Measurements from ENCODE around the gene ZNF587. TPM values are rescaled to one million over a fixed set of nuclear protein-coding genes. Genes with fewer than 3 reads are reported as not detected.
A peak's percentile ranks its signal among the peaks of the same experiment; 100 is the strongest.
"Not testable (repeated sequence)": the region's sequence is repeated elsewhere in the genome, so short reads cannot be mapped to it uniquely, and the experiment has no call there.

The ZNF587 gene
- polyA plus RNA-seq (ENCODE audit: insufficient read length): 16.1 TPM

DNA sequence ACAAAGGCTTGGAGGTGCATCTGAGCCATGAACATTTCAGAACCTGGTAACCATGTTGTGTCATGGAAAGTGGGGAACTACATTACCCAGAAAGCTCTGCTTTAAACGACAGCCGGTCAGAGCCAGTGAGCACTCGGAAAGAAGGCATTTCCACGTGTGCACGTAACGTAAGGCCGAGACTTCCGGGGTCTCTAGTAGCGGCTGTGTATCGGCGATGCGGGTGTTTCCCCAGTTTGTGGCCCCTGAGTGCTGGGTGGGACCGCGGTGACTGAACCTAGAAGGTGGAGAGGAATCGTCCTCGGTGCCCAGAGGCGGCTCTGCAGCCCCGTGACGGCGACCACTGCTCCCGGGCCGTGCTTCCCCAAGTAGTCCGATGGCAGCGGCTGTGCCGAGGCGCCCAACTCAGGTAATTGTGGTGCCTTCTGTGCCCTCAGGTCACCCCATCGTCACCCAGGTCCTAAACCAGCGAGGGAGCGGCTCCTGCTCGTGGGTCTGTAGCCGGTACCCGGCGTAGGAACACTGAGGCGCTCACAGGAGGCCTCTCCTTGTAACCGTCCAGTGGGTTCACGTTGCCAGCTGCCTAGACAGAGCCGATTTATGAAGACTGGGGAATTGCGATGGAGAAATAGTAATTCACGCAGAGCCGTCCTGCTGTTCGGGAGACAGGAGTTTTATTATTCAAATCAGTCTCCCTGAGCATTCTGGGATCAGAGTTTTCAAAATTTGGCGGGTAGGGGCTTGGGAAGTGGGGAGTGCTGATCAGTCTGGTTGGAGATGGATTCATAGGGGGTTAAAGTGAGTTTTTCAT, at the start of gene ZNF587:
TSS of gene ZNF587 (plus strand) at position 194 of the 808 bp plus-strand sequence. CDS start at position 374, 180 bp downstream.
- DNase-seq: peak; percentile 81

DNA sequence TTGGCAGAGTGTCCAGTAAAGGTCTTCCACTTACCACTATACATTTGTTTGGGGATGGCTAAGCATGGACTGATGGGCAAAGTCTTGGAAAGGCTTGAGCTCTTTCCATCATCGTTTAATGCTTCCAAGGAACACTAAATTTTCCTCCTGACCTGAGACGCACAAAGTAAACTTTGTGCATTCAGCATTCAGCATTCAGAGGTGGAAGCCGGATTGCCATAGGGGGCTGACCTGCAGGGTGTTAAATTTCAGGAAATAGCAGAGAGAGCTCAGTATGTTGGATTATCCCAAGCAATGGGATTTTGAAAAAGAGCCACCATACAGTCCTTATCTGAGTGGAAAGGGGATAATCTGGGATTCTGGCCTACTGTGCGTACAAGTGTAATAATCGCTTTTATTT, 49.0 kb upstream of the ZNF587 start:
- no peak for DNase-seq

- no peak for DNase-seq
Observed at GRCh38 chr19:57802269-57802668, 47.4 kb upstream of the ZNF587 start.

DNA sequence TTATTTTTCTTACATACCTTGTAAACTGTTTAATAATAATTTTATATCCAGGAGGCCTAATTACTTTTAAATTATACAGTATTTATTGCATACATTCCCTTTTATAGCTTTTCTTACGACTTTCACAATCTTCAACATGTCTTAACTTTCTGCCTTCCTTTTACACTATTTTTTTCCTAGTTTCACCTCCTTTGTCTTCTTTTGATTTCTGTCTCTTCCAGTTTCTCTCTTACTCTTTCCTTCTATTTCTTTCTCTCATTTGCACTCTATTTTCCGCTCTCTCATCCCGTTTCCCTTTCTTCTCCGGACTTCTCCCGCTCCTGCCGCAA, 46.4 kb upstream of the ZNF587 start:
- no peak for DNase-seq

DNA sequence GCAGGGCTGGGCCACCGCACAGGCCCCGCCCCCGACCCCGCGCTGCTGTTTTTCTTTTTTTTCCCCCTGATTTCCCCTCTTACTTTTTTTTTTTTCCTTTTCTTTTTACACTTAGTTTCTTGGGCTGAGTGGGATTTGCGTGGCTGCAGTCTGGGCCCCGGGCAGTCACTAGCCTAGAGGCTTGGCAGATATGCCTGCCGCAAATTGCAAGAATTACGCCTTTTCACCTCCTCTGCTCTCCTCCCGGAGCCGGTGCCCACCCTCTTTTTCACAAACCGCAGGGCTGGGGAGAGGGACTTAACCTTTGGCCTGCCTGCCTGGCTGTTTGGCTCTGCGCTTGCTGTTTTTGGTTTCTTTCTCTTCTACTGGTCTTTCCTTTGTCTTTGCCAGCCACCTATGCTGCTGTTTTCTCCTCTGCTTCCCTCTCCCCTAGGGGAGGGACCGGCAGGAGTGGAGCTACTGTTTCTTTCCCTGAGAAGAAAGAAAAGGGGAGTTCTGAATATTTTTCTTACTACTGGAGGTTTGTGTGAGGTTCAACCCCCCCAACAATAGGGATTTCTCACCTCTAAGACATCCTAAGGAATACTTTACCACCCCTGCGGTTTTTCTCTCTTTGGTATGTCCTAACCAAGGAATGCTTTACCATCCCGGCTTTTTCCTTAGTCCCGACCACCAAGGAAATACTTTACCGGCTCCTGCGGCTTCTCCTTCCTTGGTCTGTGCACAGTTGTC, 45.9 kb upstream of the ZNF587 start:
- DNase-seq: peak; percentile 47

DNA sequence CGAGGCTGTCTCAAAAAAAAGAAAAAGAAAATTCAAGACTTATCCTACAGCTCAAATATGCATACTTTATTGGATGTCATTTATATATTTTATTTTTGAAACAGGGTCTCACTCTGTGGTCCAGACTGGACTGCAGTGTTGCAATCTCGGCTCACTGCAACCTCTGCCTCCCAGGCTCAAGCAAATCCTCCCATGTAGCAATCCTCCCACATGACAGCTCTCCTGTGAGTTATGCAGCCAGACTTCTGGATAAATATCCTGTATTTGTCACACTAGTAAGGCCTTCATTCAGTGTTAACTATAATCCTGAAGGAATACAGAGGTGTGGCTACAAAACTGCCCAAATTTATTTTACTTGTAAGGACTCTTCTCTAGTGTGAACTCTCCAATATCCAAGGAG, 42.1 kb upstream of the ZNF587 start:
- DNase-seq: no peak

GRCh38 chr19:57810410-57811295, 39.0 kb upstream of the ZNF587 start:
- not testable (repeated sequence) for DNase-seq

GRCh38 chr19:57812226-57812625, 37.4 kb upstream of the ZNF587 start:
- no peak for DNase-seq

GRCh38 chr19:57812975-57813820, 36.5 kb upstream of the ZNF587 start:
- not testable (repeated sequence) for DNase-seq

GRCh38 chr19:57813919-57814504, 35.6 kb upstream of the ZNF587 start:
- no peak for DNase-seq

DNA sequence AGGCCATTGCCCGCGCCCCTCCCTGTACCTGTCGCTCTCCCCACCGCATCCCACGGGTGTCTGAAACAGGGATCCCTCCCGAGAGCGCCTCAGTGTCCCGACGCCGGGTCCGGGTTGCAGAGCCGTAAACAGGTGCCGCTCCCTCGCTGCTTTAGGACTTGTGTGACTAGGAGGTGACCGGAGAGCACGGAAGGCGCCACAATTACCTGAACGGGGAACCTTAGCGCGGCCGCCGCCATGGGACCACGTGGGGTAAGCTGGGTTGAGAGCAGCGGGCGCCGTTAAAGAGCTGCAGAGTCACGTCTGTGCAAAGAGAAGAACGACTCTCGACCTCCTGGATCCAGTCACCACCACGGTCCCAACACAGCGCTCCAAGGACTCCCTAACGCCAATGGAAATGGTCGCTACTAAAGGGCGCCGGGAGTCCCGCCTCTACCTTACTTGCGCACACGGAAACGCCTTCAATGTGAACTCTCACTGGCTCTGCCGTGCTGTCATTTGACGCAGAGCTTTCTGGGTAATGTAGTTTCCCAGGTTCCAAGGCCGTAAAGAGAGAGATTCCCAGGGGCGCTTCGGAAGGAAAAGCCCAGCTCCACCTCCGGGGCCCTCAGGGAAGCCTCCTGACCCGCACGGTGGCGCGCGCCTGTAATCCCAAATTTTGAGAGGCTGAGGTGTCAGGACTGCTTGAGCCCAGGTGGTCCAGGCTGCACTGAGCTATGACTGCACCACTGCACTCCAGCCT, 35.0 kb upstream of the ZNF587 start, which contains the start of gene ZNF552:
TSS of gene ZNF552 (minus strand) at position 409 of the 742 bp plus-strand sequence. CDS start at position 239, 170 bp downstream.
- DNase-seq: peak; percentile 90

- DNase-seq: no peak
Observed at GRCh38 chr19:57815247-57816075, 34.2 kb upstream of the ZNF587 start.

DNA sequence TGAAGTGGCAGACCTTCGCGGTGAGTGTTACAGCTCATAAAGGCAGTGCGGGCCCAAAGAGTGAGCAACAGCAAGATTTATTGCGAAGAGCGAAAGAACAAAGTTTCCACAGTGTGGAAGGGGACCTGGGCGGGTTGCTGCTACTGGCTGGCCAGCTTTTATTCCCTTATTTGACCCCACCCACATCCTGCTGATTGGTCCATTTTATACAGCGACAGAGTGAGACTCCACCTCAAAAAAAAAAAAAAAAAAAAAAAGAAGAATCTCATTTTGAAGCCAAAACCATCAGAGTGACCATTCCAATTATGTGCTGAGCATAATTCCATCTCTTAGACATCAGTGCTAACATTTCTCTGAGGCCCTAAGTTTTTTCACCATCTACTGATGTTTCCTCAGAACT, 33.0 kb upstream of the ZNF587 start:
- DNase-seq: no peak

GRCh38 chr19:57817976-57818375, 31.7 kb upstream of the ZNF587 start:
- DNase-seq: no peak

GRCh38 chr19:57818378-57818777, 31.3 kb upstream of the ZNF587 start:
- no peak for DNase-seq

DNA sequence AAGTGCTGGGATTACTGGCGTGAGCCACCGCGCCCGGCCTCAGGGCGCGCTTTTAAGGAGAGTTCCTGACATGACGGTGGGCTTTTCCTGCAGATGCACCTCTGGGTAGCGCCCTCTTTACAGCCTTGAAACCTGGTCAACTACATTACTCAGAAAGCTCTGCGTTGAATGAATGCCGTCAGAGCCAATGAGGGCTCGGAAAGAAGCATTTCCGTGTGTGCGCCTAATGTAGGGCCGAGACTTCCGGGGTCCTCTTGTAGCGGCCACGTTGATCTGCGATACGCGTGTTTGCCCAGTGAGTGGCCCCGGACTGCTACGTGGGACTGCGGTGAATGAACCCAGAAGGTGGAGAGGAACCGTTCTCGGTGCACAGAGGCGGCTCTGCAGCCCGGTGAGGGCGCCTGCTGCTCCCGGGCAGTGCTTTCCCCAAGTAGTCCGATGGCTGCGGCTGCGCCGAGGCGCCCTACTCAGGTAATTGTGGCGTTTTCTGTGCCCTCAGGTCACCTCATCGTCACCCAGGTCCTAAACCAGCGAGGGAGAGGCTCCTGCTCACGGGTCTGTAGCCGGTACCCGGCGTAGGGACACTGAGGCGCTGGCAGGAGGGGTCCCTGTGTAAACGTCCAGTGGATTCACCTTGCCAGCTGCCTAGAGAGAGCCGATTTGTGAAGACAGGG, 30.0 kb upstream of the ZNF587 start:
- peak; percentile 92 for DNase-seq

DNA sequence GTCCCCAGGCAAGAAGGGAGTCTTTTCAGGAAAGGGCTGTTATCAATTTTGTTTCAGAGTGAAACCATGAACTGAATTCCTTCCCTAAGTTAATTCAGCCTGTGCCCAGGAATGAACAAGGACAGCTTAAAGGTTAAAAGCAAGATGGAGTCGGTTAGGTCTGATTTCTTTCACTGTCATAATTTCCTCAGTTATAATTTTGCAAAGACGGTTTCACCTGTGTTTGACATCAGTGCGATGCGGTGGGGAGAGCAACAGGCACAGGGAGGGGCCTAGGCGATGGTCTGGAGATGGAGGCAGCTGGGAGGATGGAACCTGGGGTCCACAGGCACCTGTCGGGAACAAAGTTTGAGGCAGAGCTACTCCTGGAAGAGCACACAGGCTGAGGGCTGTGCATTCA, 29.1 kb upstream of the ZNF587 start:
- no peak for DNase-seq

- not testable (repeated sequence) for DNase-seq
Observed at GRCh38 chr19:57821095-57821494, 28.6 kb upstream of the ZNF587 start.

DNA sequence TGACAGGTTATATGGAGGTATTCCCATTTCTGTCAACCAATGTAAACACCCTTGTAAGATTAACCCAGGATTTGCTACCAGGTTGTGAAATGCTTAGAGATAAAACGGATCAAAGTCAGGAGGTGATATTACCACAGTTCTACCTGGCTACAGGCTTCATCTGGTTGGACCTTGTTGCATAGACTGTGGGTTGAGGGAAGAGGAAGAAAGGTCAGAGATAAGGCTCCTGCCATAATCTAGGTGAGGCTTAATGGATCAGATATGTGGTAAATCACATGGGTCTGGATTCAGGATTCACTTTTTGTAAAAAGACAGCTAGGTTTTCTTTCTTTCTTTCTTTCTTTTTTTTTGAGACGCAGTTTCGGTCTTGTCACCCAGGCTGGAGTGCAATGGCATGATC, 28.2 kb upstream of the ZNF587 start:
- not testable (repeated sequence) for DNase-seq

All from hindlimb muscle (tissue), 1 donor.